ENCODE data around the gene NKX2-4.

The NKX2-4 gene

DNA sequence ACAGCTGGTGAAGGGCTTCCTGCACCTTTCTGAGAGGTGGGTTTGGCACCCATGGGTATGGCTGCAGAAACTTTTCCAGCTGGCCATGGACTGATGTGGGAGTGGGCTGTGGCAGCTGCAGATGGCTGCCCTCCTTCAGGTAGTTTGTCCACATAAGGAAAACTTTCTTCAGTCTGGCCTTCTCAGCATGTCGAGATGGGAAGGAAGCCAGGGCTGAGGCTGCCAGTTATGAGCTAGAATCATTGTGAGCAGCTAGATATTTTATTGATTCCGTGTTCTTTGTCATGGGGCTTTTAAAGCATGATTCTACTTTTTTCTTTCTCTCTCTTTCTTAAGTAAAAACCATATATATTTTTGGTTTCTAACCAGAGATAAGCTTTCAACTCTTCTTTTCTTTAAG is 16.6 kb downstream of the NKX2-4 start:
- TF ChIP-seq, protein P1, sequence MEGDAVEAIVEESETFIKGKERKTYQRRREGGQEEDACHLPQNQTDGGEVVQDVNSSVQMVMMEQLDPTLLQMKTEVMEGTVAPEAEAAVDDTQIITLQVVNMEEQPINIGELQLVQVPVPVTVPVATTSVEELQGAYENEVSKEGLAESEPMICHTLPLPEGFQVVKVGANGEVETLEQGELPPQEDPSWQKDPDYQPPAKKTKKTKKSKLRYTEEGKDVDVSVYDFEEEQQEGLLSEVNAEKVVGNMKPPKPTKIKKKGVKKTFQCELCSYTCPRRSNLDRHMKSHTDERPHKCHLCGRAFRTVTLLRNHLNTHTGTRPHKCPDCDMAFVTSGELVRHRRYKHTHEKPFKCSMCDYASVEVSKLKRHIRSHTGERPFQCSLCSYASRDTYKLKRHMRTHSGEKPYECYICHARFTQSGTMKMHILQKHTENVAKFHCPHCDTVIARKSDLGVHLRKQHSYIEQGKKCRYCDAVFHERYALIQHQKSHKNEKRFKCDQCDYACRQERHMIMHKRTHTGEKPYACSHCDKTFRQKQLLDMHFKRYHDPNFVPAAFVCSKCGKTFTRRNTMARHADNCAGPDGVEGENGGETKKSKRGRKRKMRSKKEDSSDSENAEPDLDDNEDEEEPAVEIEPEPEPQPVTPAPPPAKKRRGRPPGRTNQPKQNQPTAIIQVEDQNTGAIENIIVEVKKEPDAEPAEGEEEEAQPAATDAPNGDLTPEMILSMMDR (IDR thresholded peaks at IDR 0.05; ENCODE audit: control insufficient read depth, insufficient read depth, low read depth, low read length, missing control alignments), result no peak
- no peak overlapping the region for H3K4me3 ChIP-seq (ENCODE audit: control insufficient read depth, low read depth, low read length)
- DNase-seq (ENCODE audit: low read depth), result no peak

DNA sequence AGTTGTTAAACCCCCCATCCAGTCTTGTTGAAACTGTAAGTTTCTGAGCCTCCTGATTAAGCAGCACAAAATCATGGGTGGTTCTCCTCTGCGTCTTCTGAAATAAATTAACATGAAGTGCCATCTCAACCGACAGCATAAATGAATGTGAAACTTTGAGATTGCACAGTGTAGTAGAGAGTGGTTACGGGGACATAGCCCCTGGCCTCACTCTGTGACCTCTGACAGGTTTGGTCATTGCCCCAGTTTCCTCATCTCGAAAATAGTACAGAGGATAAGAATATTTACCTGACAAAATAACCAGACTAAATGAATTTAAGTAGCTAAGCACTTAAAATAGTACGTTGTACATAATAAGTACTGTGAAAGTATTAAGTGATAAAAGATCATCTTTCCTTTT is 19.1 kb downstream of the NKX2-4 start:
- DNase-seq (ENCODE audit: low read depth), result no peak
- no peak overlapping the region for H3K4me3 ChIP-seq (ENCODE audit: control insufficient read depth, low read depth, low read length)
- TF ChIP-seq, protein P1 (IDR thresholded peaks at IDR 0.05; ENCODE audit: control insufficient read depth, insufficient read depth, low read depth, low read length, missing control alignments), result no peak

DNA sequence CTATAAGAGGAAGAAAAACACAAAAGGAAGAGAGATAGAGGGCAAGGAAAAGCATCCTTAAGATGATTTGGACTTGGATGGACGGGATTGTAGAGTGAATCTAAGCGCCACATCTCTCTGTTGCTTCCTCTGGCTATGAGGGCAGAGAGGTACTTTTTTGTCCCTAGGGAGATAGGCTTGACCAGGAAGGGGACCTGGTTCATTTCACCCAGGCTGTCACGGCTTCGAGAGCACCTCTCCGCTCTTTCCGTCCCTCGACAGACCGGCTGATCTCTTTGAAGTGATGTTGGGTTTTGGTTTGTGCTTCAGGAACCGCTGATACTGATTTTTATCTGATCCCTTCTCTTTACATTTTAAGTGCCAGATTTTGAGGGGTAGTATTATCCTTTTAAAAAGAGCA is 19.6 kb downstream of the NKX2-4 start:
- H3K4me3 ChIP-seq (ENCODE audit: control insufficient read depth, low read depth, low read length), result no peak overlapping the region
- no peak for DNase-seq (ENCODE audit: low read depth)
- TF ChIP-seq, protein P1 (IDR thresholded peaks at IDR 0.05; ENCODE audit: control insufficient read depth, insufficient read depth, low read depth, low read length, missing control alignments), result no peak

DNA sequence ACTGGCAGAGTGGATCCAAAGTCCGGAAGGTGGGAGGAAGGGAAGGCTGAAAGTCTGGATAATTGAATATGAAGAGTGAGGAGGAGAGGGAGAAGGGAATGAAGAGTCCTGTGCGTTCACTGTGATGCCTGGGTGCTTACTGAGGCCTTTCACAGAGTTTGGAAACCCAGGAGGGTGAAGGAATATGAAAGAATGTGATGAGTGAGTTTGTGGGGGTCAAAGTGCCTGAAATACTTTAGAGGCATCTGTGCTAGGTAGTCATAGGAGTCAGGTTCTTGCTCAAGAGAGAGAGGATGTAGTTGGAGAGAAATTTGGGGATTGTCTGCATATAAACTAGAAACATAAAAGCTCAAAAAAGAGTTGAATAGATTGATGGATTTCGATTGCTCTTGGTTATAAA is 20.7 kb downstream of the NKX2-4 start:
- DNase-seq (ENCODE audit: low read depth), result no peak
- H3K4me3 ChIP-seq (ENCODE audit: control insufficient read depth, low read depth, low read length), result no peak overlapping the region
- TF ChIP-seq, protein P1 (IDR thresholded peaks at IDR 0.05; ENCODE audit: control insufficient read depth, insufficient read depth, low read depth, low read length, missing control alignments), result no peak

DNA sequence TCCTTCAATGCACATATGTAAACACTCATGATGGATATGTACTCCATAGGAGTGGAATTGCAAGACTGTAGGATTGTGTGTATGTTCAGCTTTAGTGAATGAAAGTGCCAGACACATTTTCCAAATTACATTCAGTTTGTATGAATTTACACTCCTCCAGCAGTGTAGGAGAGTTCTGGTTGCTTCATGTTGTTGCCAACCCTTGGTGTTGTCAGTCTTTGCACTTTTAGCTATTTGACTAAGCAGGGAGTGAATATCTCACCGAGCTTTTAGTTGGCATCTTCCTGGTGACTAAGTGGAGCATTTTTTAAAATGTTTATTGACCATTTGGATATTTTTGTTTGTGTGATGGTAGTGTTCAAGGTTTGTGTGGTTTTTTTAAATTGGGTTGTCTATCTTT is 23.9 kb downstream of the NKX2-4 start:
- DNase-seq (ENCODE audit: low read depth), result no peak
- TF ChIP-seq, protein P1 (IDR thresholded peaks at IDR 0.05; ENCODE audit: control insufficient read depth, insufficient read depth, low read depth, low read length, missing control alignments), result no peak
- no peak overlapping the region for H3K4me3 ChIP-seq (ENCODE audit: control insufficient read depth, low read depth, low read length)

DNA sequence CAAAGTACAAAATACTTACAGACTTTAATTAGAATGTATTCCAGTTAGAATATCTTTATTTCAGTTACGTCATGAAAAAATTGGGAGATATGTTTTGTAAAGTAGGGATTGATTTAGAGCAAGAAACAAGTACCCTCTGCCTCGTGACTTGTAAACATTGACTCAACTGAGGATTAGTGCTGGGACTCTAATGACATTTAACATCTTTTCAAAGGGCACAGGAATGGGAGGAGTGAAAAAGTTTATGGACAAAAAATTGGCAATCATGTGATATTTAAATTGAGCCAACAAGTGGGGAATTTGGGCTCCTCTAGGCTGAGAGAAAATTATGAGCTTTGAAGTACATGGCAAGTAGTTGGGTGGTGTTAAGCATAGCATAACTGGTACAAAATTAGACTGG is 25.3 kb downstream of the NKX2-4 start:
- TF ChIP-seq, protein P1 (IDR thresholded peaks at IDR 0.05; ENCODE audit: control insufficient read depth, insufficient read depth, low read depth, low read length, missing control alignments), result no peak
- H3K4me3 ChIP-seq (ENCODE audit: control insufficient read depth, low read depth, low read length), result no peak overlapping the region
- no peak for DNase-seq (ENCODE audit: low read depth)

DNA sequence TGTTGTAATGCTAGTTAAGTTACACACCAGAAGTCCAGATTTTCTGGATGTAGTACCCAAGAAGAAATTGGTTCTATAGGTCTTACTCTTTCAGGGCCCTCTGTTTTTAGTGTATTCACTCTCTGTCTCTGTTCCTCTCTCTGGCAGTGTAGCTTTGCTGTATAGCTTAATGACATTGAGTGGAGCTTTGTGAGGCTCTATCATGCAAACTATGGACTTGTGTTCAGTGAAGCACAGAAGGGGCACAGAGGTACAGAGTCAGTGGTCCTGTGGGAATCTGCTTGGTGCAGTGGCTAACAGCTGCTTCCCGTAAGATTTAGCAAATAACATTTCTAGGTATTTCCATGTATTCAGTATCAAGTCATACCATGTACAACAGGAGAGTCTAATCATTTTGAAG is 26.1 kb downstream of the NKX2-4 start:
- no peak for DNase-seq (ENCODE audit: low read depth)
- TF ChIP-seq, protein P1 (IDR thresholded peaks at IDR 0.05; ENCODE audit: control insufficient read depth, insufficient read depth, low read depth, low read length, missing control alignments), result no peak
- no peak overlapping the region for H3K4me3 ChIP-seq (ENCODE audit: control insufficient read depth, low read depth, low read length)
